ENCODE results near the gene MORN1. TPM values are rescaled to one million over a fixed set of nuclear protein-coding genes. Genes with fewer than 3 reads are reported as not detected.

The MORN1 gene
- total and polyA plus RNA-seq, 2 of the 4 experiments (the other 2 are of a cell fraction): 3.0 to 4.2 TPM

DNA sequence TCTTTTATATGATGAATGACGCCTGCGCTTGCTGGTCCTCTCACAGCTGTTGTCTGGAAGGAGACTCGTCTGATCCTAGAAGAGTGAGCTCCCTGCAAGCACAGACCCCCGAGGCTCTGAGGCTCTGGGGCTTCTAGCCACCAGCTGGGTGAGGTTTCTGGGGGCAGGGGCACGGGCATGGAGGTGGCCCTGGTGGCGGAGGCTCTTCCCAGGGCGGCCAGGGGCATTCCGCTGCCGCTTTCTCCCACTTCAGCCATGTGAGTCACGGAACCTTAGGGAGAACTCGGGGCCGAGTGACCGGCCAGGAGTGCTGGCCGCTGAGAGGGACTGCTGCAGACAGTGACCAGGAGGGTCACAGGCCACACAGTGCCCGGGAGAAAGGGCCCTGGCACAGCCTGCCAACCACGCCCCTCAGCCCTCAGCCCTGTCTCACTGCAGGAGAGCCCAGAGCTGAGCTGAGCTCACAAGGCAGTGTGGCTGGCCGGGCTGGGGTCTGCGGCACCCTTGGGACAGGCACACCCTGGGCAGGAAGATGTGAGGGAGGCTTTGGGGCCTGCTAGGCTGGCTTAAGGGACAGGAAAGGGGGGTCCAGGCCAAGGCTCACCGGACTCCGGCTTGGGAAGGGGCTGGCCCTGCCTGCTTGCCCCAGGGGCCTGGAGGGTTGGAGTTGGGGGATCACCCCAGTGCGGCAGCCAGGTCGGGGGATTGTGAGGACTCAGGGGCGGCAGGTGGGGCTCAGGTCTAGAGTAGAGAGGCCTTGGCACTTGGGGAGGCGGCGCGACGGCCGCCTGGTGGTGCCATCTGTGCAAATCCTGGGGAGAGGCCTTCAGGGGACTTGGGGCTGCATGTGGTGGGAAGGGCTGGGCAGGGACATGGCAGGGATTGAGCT is 35.7 kb downstream of the MORN1 start:
- POLR2A ChIA-PET (ENCODE audit: unreplicated experiment): no interaction called here
- no peak overlapping the region for H4K5ac ChIP-seq (ENCODE audit: low read depth, low read length)

More for the DNA sequence above, 35.7 kb downstream of the MORN1 start:
- no peak overlapping the region for H3K23ac ChIP-seq (ENCODE audit: low read depth, low read length)
- ATAC-seq (ENCODE audit: low read depth) (no peak), DNase-seq (no peak)
- in situ Hi-C loops (cut with MboI; ENCODE audit: low sequenced_read_pairs) (loop anchor here (25.0 kb wide), 1 partner anchor 393 kb away; no protein-coding TSS in a partner anchor), dilution Hi-C loops (cut with HindIII; ENCODE audit: low sequenced_read_pairs, unreplicated experiment) (no loop called here), intact Hi-C loops (cut with micrococcal nuclease) (no loop called here)
- H3K4me3 ChIP-seq (ENCODE audit: insufficient read depth, low read depth, low read length): no peak overlapping the region
- H4K20me1 ChIP-seq (ENCODE audit: insufficient read depth, low read length): no peaks in the 10 kb centered on the region
- H2BK120ac ChIP-seq (ENCODE audit: low read depth, low read length): no peak overlapping the region
- H3K9me3 ChIP-seq (ENCODE audit: control insufficient read depth, insufficient read depth, low read length): no peaks in the 10 kb centered on the region
- BruUV-seq (replicated peaks): no TSS peak
- no peak overlapping the region for H2AFZ ChIP-seq (replicated peaks; ENCODE audit: low read length, poor library complexity)
- H2BK5ac ChIP-seq (ENCODE audit: low read depth, low read length, poor library complexity, severe bottlenecking): no peak overlapping the region
- CTCF ChIA-PET: no interaction called here
- no peaks in the 10 kb centered on the region for H3K9me1 ChIP-seq (ENCODE audit: insufficient read depth, low read length)
- H3K14ac ChIP-seq (replicated peaks; ENCODE audit: low read depth, low read length): no peak overlapping the region
- no peak overlapping the region for H3K4ac ChIP-seq (ENCODE audit: low read depth, low read length)
- no peak overlapping the region for H3K18ac ChIP-seq (ENCODE audit: low read depth, low read length)
- WGBS, 2 experiments (ENCODE audit: extremely low coverage in 2 of 2, insufficient read length in 1 of 2): 86% methylated on average over 21 of the region's 28 CpGs; no CpG with 5 or more reads in 1 of the 2 experiments
- no peak overlapping the region for H3K56ac ChIP-seq (ENCODE audit: extremely low read depth, insufficient read depth, low read length)
- TF ChIP-seq MAFK (IDR thresholded peaks at IDR 0.05; ENCODE audit: low read depth, low read length) (no peak), CHD1 (IDR thresholded peaks at IDR 0.05; ENCODE audit: low read depth, low read length) (no peak), MXI1 (IDR thresholded peaks at IDR 0.05; ENCODE audit: borderline replicate concordance, low read depth, low read length) (no peak), BHLHE40 (IDR thresholded peaks at IDR 0.05; ENCODE audit: low read depth, low read length) (no peak), NFE2L2 (IDR thresholded peaks at IDR 0.05; ENCODE audit: low read depth, low read length) (no peak), RFX5 (IDR thresholded peaks at IDR 0.05; ENCODE audit: low read depth, low read length) (no peak), SMC3 (IDR thresholded peaks at IDR 0.05; ENCODE audit: low read depth, low read length) (no peak)
- TF ChIP-seq, protein P1, sequence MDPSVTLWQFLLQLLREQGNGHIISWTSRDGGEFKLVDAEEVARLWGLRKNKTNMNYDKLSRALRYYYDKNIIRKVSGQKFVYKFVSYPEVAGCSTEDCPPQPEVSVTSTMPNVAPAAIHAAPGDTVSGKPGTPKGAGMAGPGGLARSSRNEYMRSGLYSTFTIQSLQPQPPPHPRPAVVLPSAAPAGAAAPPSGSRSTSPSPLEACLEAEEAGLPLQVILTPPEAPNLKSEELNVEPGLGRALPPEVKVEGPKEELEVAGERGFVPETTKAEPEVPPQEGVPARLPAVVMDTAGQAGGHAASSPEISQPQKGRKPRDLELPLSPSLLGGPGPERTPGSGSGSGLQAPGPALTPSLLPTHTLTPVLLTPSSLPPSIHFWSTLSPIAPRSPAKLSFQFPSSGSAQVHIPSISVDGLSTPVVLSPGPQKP (IDR thresholded peaks at IDR 0.05; ENCODE audit: borderline replicate concordance, low read depth, low read length): no peak
- TF ChIP-seq, protein P2, sequence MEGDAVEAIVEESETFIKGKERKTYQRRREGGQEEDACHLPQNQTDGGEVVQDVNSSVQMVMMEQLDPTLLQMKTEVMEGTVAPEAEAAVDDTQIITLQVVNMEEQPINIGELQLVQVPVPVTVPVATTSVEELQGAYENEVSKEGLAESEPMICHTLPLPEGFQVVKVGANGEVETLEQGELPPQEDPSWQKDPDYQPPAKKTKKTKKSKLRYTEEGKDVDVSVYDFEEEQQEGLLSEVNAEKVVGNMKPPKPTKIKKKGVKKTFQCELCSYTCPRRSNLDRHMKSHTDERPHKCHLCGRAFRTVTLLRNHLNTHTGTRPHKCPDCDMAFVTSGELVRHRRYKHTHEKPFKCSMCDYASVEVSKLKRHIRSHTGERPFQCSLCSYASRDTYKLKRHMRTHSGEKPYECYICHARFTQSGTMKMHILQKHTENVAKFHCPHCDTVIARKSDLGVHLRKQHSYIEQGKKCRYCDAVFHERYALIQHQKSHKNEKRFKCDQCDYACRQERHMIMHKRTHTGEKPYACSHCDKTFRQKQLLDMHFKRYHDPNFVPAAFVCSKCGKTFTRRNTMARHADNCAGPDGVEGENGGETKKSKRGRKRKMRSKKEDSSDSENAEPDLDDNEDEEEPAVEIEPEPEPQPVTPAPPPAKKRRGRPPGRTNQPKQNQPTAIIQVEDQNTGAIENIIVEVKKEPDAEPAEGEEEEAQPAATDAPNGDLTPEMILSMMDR (conservative IDR thresholded peaks at IDR 0.05; ENCODE audit: low read depth, low read length): no peak
- H2BK20ac ChIP-seq (ENCODE audit: low read depth, low read length): no peak overlapping the region
- H3K36me3 ChIP-seq (ENCODE audit: control insufficient read depth, insufficient read depth, low read length): no peaks in the 10 kb centered on the region
- H3K79me1 ChIP-seq (ENCODE audit: low read depth in 1 of 2, low read length in 2 of 2): no peaks in the 10 kb centered on the region
- H3K4me1 ChIP-seq (ENCODE audit: control insufficient read depth, insufficient read depth, low read length): 0 out of 2 replicates have a peak, but pooled peaks cover 1% of the 10 kb centered on the region
- H2BK15ac ChIP-seq (ENCODE audit: low read depth, low read length): no peak overlapping the region
- H3K4me2 ChIP-seq (ENCODE audit: low read depth, low read length): no peak overlapping the region
- no peak overlapping the region for H3K9ac ChIP-seq (ENCODE audit: low read depth, low read length)
- no peak overlapping the region for H4K91ac ChIP-seq (ENCODE audit: insufficient read depth, low read depth, low read length)
- no peak overlapping the region for H2AK5ac ChIP-seq (ENCODE audit: low read depth, low read length)
- no peak overlapping the region for H2AK9ac ChIP-seq (replicated peaks; ENCODE audit: low read depth, low read length, poor library complexity)
- no peak overlapping the region for H3K27ac ChIP-seq (ENCODE audit: insufficient read depth, low read length)
- H4K8ac ChIP-seq (ENCODE audit: low read depth in 2 of 2, low read length in 2 of 2): no peak overlapping the region
- no peaks in the 10 kb centered on the region for H3K27me3 ChIP-seq (ENCODE audit: control insufficient read depth, insufficient read depth, low read length)

All from IMR-90 (cell line).